Bronchial epithelial cell (primary cell): ENCODE data around the gene STK32C. TPM values are rescaled to one million over a fixed set of nuclear protein-coding genes. Genes with fewer than 3 reads are reported as not detected.

Experiments used
- DNase-seq: peaks from one replicate; pipeline ENCODE4 v3.0.0-alpha.2; 2010; ENCODE audit warnings: low read depth
- FAIRE-seq: peaks from 2 replicates; lab custom pipeline; 2011; peaks lifted over from hg19 to GRCh38; lab: Jason Lieb, UNC
- H3K27me3 ChIP-seq: 2 replicates; pipeline ENCODE4 v1.5.1; 2011; ENCODE audit warnings: low read length; ENCODE audit not compliant: control insufficient read depth, insufficient read depth
- H3K36me3 ChIP-seq: 2 replicates; pipeline ENCODE4 v1.5.1; 2011; ENCODE audit warnings: low read length; ENCODE audit not compliant: control insufficient read depth, insufficient read depth
- H3K4me3 ChIP-seq: 2 replicates; pipeline ENCODE4 v1.5.1; 2011; ENCODE audit warnings: mild to moderate bottlenecking, low read depth, low read length, control low read depth
- CTCF ChIP-seq: IDR thresholded peaks from 2 replicates; pipeline ENCODE4 v1.5.1; 2011; ENCODE audit warnings: mild to moderate bottlenecking, moderate library complexity, low read length, control low read depth, inconsistent platforms; ENCODE audit not compliant: insufficient read depth, severe bottlenecking
- total RNA-seq: library from RNA; depleted of rRNA; stranded (reverse); fragments of >200 nt; gene quantifications from 2 replicates; pipeline ENCODE4 v1.2.1, GENCODE V29; 2014

STK32C gene
- total RNA-seq, 1 donor from 2014 or later = 9.7 TPM

- FAIRE-seq = no peak
- Histone ChIP-seq H3K36me3 (no peaks in the 10 kb centered on the region), H3K4me3 (no peak overlapping the region), H3K27me3 (no peaks in the 10 kb centered on the region)
- DNase-seq = no peak
- no peak for TF ChIP-seq CTCF
These were observed 57.0 kb downstream of the STK32C start for GRCh38 chr10:132250481-132251475.

GRCh38 chr10:132249824-132250375 lies 57.9 kb downstream of the STK32C start:
- Histone ChIP-seq H3K27me3 (no peaks in the 10 kb centered on the region), H3K4me3 (no peak overlapping the region), H3K36me3 (no peaks in the 10 kb centered on the region)
- no peak for DNase-seq
- TF ChIP-seq CTCF = no peak
- no peak for FAIRE-seq

- TF ChIP-seq CTCF = no peak
- FAIRE-seq = no peak
- no peaks in the 10 kb centered on the region for H3K36me3 ChIP-seq
- H3K4me3 ChIP-seq = no peak overlapping the region
- H3K27me3 ChIP-seq = no peaks in the 10 kb centered on the region
- DNase-seq = no peak
These were observed 58.5 kb downstream of the STK32C start for GRCh38 chr10:132249226-132249724.

GRCh38 chr10:132248455-132249225 lies 59.1 kb downstream of the STK32C start:
- H3K4me3 ChIP-seq = peak overlapping the region; percentile 0

More at GRCh38 chr10:132248455-132249225, 59.1 kb downstream of the STK32C start:
- H3K36me3 ChIP-seq = no peaks in the 10 kb centered on the region
- DNase-seq = no peak
- TF ChIP-seq CTCF = no peak
- FAIRE-seq = no peak
- H3K27me3 ChIP-seq = no peaks in the 10 kb centered on the region
